ENCODE results near the gene LINS1.

- no peak for TF ChIP-seq POLR2AphosphoS5 (IDR thresholded peaks at IDR 0.05)
- no peak for TF ChIP-seq POLR2A (IDR thresholded peaks at IDR 0.05)
- no peak for TF ChIP-seq CTCF (IDR thresholded peaks at IDR 0.05 in 8 of 11, conservative IDR thresholded peaks at IDR 0.05 in 3 of 11)
Observed at GRCh38 chr15:100531204-100531603, 70.8 kb downstream of the LINS1 start.

All from spleen (tissue), 7 donors.